GM18907 (cell line): ENCODE data around the gene MX1.

Experiments
- ATAC-seq: cut with Tn5 transposase; IDR thresholded peaks from one replicate; pipeline ENCODE4 v1.9.1; 2021; ENCODE audit warnings: mild to moderate bottlenecking, moderate library complexity; ENCODE audit not compliant: unreplicated experiment

The MX1 gene

DNA sequence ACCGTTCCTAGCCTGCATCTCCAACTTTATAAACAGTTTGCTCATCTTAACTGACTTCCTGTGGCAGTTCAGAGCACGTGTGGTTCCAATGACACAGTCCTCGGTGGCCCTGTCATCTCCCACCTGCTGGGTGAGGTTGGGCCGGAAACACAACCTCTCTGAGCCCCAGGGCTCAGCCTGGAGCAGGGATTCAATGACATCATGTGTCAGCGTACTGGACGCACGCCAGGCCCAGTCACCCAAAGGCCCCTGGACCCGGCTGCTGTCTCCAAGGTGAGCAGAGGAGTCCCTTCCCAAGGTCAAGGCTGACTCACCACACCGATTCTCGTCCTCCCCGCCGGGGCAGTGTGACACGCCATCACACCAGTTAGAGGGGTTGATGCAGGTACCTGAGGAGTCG, 62.0 kb downstream of the MX1 start:
- ATAC-seq = no peak

DNA sequence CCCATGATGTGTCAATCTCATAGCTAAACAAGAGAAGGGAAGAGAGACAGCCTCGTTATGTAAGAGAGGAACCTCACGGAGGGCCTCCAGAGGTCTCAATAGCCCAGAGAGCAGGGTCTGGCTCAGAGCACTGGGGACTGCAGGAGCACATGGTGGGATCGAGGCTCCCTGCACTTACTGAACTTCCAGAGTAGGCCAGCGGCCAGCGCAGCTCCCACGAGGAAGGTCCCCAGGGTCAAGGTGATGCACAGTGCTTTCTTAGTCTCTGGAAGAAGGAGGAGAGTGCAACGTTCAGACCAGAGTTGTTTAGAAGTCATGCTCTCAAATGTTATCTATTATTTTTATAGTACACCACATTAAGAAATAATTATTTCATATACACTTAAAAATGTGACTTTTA, 63.3 kb downstream of the MX1 start:
- no peak for ATAC-seq

DNA sequence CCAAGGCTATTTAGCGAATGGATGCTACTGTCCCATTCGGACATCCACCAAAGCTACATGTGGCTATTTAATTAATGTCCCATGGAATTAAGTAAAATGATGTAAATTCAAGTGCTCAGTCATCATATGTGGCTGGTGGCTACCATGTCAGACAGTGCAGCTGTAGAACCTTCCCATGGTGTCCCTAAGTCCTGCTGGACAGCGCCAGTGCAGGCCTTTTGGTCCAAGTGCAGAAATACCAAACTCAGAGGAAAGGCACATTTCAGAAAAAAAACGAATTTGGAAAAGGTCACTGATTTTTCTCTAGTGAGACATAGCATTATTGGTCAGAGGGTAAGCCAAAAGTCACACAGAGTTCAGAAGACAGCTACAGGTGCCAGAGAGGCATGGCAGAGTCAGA, 64.3 kb downstream of the MX1 start:
- ATAC-seq = no peak

DNA sequence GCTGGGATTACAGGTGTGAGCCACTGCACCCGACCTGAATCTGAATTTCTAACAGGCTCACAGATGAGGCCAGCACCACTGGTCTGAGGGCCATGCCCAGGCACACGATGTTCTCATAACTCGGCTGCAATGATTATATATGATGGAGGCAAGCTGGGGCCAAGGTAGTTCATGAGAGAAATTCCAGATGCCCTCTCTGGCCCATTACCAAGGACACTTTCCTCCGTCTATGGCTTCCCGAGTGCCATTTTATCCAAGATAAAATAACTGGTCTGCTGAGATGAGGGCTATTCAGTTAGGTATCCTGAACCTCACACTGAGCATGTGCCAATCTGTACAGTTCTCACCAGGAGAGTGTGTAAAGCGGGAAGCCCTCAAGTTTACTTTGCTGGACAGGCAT, 65.4 kb downstream of the MX1 start:
- ATAC-seq = no peak

DNA sequence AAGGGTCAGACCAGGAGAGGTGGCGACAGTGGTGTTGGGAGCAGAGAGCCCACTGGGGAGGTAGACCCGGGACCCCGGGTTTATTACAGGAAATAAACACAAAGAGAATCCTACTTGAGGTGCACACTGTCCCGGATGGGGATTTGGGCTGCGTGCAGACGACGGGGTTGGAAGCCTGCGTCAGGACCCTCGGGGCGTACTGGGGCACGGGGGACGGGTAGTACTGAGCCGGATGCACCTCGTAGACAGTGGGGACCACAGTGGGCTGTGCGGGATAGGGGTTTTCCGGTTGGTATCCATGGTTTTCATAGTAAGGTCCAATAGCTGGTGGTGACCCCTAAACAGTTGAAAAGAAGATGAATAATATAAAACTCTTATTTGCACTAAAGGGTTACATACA, 68.2 kb downstream of the MX1 start:
- no peak for ATAC-seq

DNA sequence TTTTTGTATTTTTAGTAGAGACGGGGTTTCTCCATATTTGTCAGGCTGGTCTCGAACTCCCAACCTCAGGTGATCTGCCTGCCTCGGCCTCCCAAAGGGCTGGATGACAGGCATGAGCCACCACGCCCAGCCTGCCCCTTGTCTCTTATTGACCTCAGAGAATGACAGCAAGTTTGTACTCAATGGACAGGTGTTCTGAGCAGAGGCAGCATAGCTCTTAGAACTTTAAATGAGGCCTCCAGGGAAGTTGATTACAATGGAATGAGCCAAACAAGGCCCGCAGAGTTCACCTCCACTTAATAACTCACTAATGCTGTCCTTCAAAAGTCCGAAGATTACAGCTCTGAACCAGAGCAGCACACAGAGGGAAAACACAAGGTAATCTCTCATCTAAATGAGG, 71.0 kb downstream of the MX1 start:
- ATAC-seq = no peak

DNA sequence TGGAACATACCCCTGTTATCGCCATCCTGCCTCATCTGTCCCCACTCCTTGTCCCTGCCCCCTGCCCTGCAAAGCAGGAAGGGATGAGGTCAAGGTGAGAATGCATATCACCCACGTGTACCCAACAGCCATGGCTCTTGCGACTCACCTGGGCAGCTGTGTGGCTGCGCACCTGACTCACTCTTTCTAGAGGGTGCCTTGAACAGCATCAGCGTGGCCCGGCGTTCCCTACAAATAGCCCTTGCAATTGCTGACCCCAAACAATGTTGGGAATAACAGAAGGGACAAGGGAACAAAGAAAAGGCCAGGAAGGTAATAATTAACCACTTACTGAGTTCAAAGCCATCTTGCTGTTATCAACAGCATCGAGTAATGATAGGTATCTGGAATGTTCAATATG, 71.7 kb downstream of the MX1 start:
- no peak for ATAC-seq

DNA sequence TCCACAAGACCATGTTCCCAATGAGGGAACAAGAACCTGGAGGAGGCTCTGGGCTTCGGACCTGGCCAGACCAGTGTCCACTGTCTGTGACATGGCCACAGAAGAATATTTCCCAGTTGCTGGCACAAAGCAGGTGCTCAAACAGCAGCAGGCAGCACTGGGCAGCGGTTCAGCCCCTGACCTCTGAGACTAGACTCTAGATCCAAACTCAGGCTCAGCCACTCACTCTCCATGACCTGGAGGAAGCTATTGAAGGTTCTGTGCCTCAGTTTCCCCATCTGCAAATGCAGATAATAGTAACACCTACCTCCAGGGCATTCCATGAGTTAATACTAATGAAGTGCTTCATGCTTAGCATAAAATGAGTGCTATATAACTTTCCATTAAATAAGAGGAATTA, 73.9 kb downstream of the MX1 start:
- ATAC-seq = no peak

DNA sequence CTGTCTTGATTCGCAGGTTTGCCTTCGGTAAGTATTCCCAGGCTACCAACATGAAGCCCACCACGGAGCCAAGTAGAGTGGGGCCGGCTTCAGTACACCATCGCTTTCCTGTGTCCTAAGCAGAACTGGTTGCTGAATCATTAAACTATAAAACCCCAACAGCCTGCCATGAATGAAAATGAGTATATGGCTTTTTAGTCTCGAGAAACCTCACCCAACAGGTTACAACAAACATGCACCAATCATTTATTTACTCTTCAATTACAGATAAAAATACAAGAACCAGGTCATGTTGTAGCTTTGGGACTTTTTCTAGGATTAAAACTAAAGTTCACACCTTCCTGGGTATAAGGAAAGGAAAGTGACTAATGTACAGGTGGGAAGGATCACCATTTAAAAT, 74.3 kb downstream of the MX1 start:
- no peak for ATAC-seq

DNA sequence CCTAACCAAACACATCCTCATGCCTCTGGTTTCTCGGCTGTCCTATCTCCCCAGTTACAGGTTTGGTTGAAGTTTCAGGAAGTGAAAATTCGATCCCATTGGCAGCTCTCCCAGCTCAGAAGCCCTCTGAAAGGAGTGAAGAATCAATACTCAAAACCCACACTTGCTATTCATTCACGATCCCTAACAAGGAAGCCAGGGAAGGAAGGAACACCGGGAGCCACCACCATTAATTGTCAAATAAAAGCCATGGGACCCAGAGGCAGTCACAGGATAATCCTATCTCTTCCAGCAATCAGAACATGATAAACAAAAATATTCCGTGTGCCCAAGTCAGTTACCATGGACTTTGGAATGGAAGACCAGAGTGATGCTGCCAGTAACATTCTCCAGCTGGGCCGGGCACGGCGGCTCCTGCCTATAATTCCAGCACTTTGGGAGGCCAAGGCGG, 74.9 kb downstream of the MX1 start:
- ATAC-seq = no peak

DNA sequence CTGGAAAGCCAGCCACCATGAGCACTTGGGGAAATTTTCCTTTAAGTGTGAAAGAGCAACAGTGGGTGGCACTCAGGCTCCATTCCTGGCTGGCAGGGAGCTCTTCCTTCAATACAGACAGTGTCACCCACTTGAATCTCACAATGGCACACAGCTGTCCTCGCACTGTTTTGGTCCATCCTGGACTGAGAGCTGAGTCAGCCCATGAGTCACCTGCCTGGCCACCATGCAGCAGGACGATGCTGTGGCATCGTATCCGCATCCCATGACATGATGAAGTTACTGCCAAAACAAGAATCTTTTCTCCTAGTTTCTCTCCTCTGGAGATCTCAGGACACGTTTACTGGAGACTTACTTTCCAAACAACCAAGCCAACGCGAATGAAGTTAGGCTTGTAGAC, 75.9 kb downstream of the MX1 start:
- no peak for ATAC-seq

DNA sequence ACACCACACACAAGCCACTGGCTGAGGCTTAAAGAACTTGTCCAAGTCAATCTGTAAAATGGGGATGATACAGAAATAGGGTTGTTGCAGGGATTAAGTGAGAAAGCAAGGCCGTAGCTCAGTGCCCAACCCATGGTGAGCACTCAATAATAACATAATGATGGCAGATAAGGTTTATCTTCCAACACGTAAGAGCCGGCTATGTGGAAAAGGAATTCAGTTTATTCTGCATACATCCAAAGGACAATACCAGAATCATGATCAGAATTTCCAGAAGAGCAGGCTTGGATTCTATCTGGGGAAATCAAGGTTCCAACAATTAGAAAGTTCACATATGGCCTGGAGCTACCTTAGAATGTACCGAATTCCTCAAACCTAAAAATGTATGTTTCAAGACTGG, 77.3 kb downstream of the MX1 start:
- ATAC-seq = no peak

DNA sequence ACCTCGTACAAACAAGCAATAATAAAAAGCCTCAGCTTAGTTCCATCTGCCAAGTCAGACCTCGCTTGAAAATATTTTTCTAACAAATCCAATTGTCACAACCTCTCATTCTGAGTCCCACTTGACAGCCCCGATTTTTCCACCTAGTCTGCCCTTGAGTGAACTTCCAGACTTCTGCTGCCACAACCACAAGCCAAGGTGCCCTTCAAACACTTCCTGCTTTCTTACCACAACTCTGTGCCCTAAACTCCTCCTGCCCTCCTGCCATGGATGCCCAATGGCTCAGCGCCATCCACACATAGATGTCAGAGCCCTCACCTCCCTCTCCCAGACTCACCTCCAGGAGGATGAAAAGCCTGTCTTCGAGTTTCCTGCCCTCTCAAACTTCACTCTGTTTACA, 78.0 kb downstream of the MX1 start:
- ATAC-seq = no peak

DNA sequence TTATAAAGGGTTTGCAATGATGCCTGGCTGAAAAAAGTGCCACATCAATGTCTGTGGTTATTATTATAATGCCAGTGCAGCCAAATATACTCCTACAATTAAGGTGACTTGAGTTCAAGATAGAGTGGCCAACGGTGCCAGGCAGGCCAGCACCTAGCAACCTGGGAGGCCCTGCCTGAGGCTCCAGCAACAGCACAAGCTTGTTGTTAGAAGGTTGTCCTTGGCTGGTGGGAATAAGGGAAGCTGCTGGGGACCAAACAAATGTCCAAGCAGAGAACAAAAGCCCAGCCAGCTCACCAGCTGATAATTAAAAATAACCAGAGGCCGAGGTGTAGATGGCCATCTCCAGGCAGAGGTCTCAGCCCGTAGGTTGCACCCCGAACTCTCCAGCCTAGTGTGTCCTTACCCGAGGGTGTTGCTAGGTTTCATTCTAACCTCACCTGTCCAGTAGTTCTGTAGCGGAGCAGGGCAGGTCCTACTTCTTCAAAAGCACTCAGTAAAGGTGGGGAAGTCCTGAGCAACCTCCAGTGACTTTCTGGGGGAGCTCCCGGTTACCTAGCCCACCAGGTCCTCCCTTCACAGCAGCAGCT, 80.1 kb downstream of the MX1 start:
- no peak for ATAC-seq

DNA sequence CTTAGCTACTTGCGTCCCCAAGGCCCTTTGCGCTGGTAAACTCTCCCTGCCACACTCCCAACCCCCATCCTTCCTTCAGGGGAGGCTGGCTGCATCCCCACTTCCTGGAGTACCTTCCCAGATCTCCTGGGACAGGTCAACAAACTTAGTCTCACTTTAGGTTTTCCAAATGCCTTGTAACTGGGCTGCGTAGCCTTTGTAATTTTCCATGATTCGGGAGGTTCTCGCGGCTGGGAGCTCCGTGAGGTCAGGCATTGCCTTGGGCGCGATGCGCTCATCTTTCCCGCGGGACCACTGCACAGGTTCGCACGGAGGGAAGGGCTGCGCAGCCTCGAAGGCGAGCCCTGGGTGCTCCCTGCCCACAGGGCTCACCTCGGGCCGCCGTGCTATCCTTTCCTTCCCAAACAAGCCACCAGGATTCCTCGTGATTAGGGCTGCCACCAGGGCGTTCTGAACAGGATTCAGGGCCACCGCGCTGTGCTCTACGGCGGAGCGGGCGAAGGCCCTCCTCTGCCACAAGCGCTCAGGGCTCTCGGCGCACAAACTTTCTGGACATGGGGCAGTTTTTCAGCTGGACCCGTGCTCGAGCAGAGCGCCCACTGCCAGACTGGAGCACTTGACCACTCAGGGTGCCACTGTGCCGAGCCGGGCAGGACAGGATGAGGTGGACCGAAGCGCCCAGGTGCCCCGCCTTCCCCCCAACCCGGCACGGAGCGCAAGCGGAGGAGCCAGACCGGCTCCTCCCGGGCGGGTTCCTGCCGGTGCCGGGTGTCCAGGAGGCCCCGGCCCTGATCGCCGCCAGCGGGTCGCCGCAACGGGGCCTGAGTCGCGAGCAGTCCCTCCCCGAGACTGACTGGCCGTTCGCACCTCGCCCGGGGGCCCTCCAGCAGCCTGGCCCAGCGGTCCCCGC, 80.8 kb downstream of the MX1 start:
- no peak for ATAC-seq

DNA sequence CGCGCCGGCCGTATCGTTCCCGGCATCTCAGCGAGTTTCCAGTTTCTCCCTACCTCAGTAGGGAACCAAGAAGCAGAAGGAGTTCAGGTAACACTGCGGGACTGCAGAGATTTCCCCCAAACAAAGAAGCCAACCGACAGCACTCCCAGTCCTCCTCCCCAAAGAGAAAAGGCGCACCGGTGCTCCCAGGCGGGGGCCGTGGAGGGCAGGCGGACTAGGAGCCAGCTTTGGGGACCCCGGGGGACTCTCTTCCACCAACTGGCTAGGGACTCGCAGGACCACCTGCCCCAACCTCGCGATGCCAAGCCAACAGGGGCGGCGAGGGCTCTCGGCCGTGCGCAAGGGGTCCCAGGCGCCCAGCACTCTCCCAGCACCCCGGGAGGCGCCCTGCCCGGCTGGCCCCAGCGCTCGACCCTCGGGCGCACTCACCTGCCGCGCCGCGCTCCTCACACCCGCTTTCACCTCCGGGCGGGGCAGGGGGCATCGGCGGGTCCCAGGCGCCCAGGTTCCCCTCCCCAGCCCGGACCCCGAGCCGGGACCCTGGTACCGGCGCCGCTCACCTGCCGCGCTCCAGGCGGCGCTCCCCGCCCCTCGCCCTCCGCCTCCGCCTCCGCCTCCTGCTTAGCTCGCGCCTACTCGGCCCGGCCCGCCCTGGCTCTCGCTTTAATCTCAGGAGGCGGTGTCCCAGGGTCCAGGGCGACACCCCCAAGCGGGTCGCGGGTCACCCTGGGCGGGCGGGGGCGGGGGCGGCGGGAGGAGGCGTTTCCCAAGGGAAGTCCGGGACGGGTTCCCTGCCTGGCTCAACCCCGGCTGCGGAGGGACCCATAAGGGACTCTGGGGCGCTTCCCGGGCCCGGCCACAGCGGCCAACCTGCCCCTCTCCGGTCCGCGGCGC, 81.7 kb downstream of the MX1 start, which contains the start of gene TMPRSS2:
Gene TMPRSS2, minus strand, starts transcription at position 638 of the 894 bp plus-strand sequence. CDS start 10,025 bp downstream, outside the sequence.
- ATAC-seq = no peak

DNA sequence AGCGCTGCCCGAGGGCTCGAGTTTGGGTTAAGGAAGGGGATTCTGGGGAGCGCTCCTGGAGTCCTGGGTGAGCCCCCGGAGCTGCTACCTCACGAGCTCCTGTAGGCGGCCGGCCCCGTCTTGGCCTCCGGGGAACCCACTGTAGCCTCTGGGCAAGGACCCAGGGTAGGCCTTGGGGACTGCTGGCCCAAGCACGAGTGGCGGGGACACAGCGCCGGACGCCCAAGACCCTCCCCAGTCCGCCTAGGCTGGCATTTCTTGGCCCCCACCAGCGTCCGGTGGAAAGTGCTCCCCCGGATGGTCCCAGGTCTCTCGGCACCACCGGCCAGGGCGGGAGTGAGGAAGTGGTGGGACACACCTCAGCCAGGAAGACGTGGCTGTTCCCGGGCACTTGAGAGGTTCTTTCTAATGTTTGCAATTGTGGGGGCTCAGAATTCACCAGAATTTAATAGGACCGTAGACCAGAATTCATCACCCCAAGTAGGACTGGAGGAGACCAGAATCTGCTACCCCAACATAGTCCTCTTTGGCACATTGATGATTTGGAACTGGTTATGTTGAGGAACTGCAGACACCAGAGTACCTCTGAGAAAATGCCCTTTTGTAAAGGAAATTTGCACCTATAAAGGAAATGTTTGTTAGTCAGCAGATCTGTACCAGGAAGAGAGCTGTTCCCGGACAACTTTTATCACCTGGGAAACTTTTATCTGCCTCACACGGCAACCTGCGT, 82.5 kb downstream of the MX1 start:
- no peak for ATAC-seq
